Measurements from ENCODE around the gene PSRC1.

GRCh38 chr1:109282497-109282951 lies 421 bp downstream of the PSRC1 start:
- TF ChIP-seq CTCF (conservative IDR thresholded peaks at IDR 0.05; ENCODE audit: low read length) (no peak), EZH2phosphoT487 (IDR thresholded peaks at IDR 0.05; ENCODE audit: borderline replicate concordance) (no peak)
